ENCODE measurements around the gene ARFGEF2.

GRCh38 chr20:48930878-48931277, 9.4 kb downstream of the ARFGEF2 start:
- TF ChIP-seq CTCF (IDR thresholded peaks at IDR 0.05) (no peak), POLR2A (IDR thresholded peaks at IDR 0.05) (no peak)

Measured in lower leg skin (tissue), 3 donors.